GM19328 (cell line): ENCODE results near the gene DENND1A.
"Not testable (repeated sequence)": the region's sequence is repeated elsewhere in the genome, so short reads cannot be mapped to it uniquely, and the experiment has no call there.

Source experiments
- ATAC-seq: cut with Tn5 transposase; IDR thresholded peaks from one replicate; pipeline ENCODE4 v1.9.1; 2021; ENCODE audit warnings: mild to moderate bottlenecking, moderate library complexity; ENCODE audit not compliant: unreplicated experiment

The DENND1A gene

GRCh38 chr9:123447934-123448646 lies 481.8 kb downstream of the DENND1A start:
- no peak for ATAC-seq

GRCh38 chr9:123445981-123446610 lies 483.8 kb downstream of the DENND1A start:
- no peak for ATAC-seq

GRCh38 chr9:123445116-123445515 lies 484.8 kb downstream of the DENND1A start:
- ATAC-seq = no peak

- ATAC-seq = no peak
These were observed 488.2 kb downstream of the DENND1A start for GRCh38 chr9:123441769-123442168.

GRCh38 chr9:123440256-123440655 lies 489.7 kb downstream of the DENND1A start:
- ATAC-seq = no peak

- no peak for ATAC-seq
These were observed 491.1 kb downstream of the DENND1A start for GRCh38 chr9:123438821-123439220.

- ATAC-seq = no peak
These were observed 491.6 kb downstream of the DENND1A start for GRCh38 chr9:123438321-123438720.

- no peak for ATAC-seq
These were observed 492.7 kb downstream of the DENND1A start for GRCh38 chr9:123437201-123437600.

GRCh38 chr9:123435471-123435870 lies 494.5 kb downstream of the DENND1A start:
- no peak for ATAC-seq

- ATAC-seq = no peak
These were observed 495.2 kb downstream of the DENND1A start for GRCh38 chr9:123434619-123435240.

GRCh38 chr9:123432331-123433236 lies 497.3 kb downstream of the DENND1A start:
- no peak for ATAC-seq

GRCh38 chr9:123431581-123431980 lies 498.3 kb downstream of the DENND1A start:
- ATAC-seq = no peak

- not testable (repeated sequence) for ATAC-seq
These were observed 501.5 kb downstream of the DENND1A start for GRCh38 chr9:123428450-123428849.

- peak; percentile 58 for ATAC-seq
These were observed 503.5 kb downstream of the DENND1A start for GRCh38 chr9:123426406-123426805.

GRCh38 chr9:123425836-123426365 lies 504.0 kb downstream of the DENND1A start:
- ATAC-seq = peak; percentile 17

- no peak for ATAC-seq
These were observed 504.6 kb downstream of the DENND1A start for GRCh38 chr9:123425261-123425821.

GRCh38 chr9:123424552-123425225 lies 505.2 kb downstream of the DENND1A start:
- ATAC-seq = no peak

- no peak for ATAC-seq
These were observed 505.8 kb downstream of the DENND1A start for GRCh38 chr9:123424131-123424530.

- no peak for ATAC-seq
These were observed 506.6 kb downstream of the DENND1A start for GRCh38 chr9:123423311-123423640.
